K562 (cell line): ENCODE data around the gene PAK1IP1. TPM values are rescaled to one million over a fixed set of nuclear protein-coding genes. Genes with fewer than 3 reads are reported as not detected.

Experiments
- ARID4B ChIP-seq: sonication (generic); formaldehyde crosslinking; IDR thresholded peaks from 2 replicates; pipeline ENCODE4 v1.8.0; 2022; ENCODE audit warnings: mild to moderate bottlenecking, missing genetic modification reagents
- PRDM10 ChIP-seq: fragments of 450-650 bp; IDR thresholded peaks from 2 replicates; pipeline ENCODE4 v1.6.1; 2018; ENCODE audit not compliant: partially characterized antibody
- ZBTB12 ChIP-seq: fragments of 250-450 bp; sonication (Bioruptor Pico); IDR thresholded peaks from 2 replicates; pipeline ENCODE4 v1.4.0; 2020
- polyA plus RNA-seq, 8 experiments: library from polyadenylated mRNA; depleted of rRNA in 4 of 8; stranded (reverse) in 5 of 8; unstranded in 3 of 8; fragments of >200 nt; fragmentation: Nextera tagmentation in 2 of 8; fragmentation: Illumina TruSeq in 1 of 8; extraction: Ambion mirVana in 2 of 8; extraction: Trizol in 1 of 8; gene quantifications; 2 replicates each; pipeline versions ENCODE4 v1.2.1 to v1.2.3, GENCODE V29; 2011 to 2014; ENCODE audit warnings: inconsistent platforms in 1 of 8, missing spikeins in 1 of 8
- total RNA-seq, 7 experiments: library from RNA; depleted of rRNA in 6 of 7; stranded (reverse); fragments of >200 nt in 6 of 7; fragmentation: Illumina TruSeq in 2 of 7; extraction: Trizol in 2 of 7; gene quantifications; 2 replicates each; pipeline versions ENCODE4 v1.2.1 to v1.2.3, GENCODE V29; 2011 to 2021; ENCODE audit warnings: low replicate concordance in 1 of 7

Gene PAK1IP1
- total and polyA plus RNA-seq, 9 of the 15 experiments (the other 6 are each of a cell fraction or from before 2014, with no cell fraction given), result 50.0 to 200 (median 87.0) TPM

GRCh38 chr6:10659699-10660348, 34.9 kb upstream of the PAK1IP1 start (continued):
- TF ChIP-seq ARID4B (CRISPR knock-in tag), result peak; percentile 42; the same call in 1 of the 2 replicates
- TF ChIP-seq PRDM10, result peak; percentile 32
- no peak for TF ChIP-seq ZBTB12 (CRISPR knock-in tag)
